ENCODE data around the gene VKORC1L1.
"Not testable (repeated sequence)": the region's sequence is repeated elsewhere in the genome, so short reads cannot be mapped to it uniquely, and the experiment has no call there.

The VKORC1L1 gene

GRCh38 chr7:65872776-65873581, at the start of gene VKORC1L1:
Gene VKORC1L1, plus strand, starts transcription at chr7:65873074. Its CDS starts 298 bp downstream, at chr7:65873372.
- peak within 1 kb of the TSS; percentile 81 for H3K4me3 Mint-ChIP-seq
- H3K4me1 Mint-ChIP-seq (ENCODE audit: low read depth) = peaks cover 7% of the 10 kb centered on the region
- no peaks in the 10 kb centered on the region for H3K27me3 Mint-ChIP-seq (ENCODE audit: low read depth)
- no peaks in the 10 kb centered on the region for H3K9me3 Mint-ChIP-seq
- H3K27ac Mint-ChIP-seq = peak within 1 kb of the TSS; percentile 79
- no peaks in the 10 kb centered on the region for H3K36me3 Mint-ChIP-seq (ENCODE audit: low read depth)

- no peaks in the 10 kb centered on the region for H3K27me3 Mint-ChIP-seq (ENCODE audit: low read depth)
- no peak overlapping the region for H3K4me3 Mint-ChIP-seq
- H3K36me3 Mint-ChIP-seq (ENCODE audit: low read depth) = no peaks in the 10 kb centered on the region
- no peaks in the 10 kb centered on the region for H3K9me3 Mint-ChIP-seq
- H3K27ac Mint-ChIP-seq = no peak overlapping the region
- no peaks in the 10 kb centered on the region for H3K4me1 Mint-ChIP-seq (ENCODE audit: low read depth)
These were observed 45.5 kb upstream of the VKORC1L1 start for GRCh38 chr7:65827366-65827765.

- H3K4me1 Mint-ChIP-seq (ENCODE audit: low read depth) = peaks cover 2% of the 10 kb centered on the region
- no peaks in the 10 kb centered on the region for H3K27me3 Mint-ChIP-seq (ENCODE audit: low read depth)
- H3K27ac Mint-ChIP-seq = no peak overlapping the region
These were observed 40.6 kb upstream of the VKORC1L1 start for GRCh38 chr7:65832281-65832680.

GRCh38 chr7:65836684-65837083, 36.2 kb upstream of the VKORC1L1 start:
- not testable (repeated sequence) for H3K4me1 Mint-ChIP-seq (ENCODE audit: low read depth); H3K27me3 Mint-ChIP-seq (ENCODE audit: low read depth); H3K36me3 Mint-ChIP-seq (ENCODE audit: low read depth); H3K9me3 Mint-ChIP-seq; H3K27ac Mint-ChIP-seq; H3K4me3 Mint-ChIP-seq

More at GRCh38 chr7:65832281-65832680, 40.6 kb upstream of the VKORC1L1 start:
- Mint-ChIP-seq H3K4me3 (no peak overlapping the region), H3K9me3 (no peaks in the 10 kb centered on the region), H3K36me3 (ENCODE audit: low read depth) (no peaks in the 10 kb centered on the region)

- H3K9me3 Mint-ChIP-seq; H3K27me3 Mint-ChIP-seq (ENCODE audit: low read depth); H3K4me3 Mint-ChIP-seq; H3K27ac Mint-ChIP-seq; H3K36me3 Mint-ChIP-seq (ENCODE audit: low read depth); H3K4me1 Mint-ChIP-seq (ENCODE audit: low read depth): not testable (repeated sequence)
These were observed 35.3 kb upstream of the VKORC1L1 start for GRCh38 chr7:65837541-65837956.

- Mint-ChIP-seq H3K4me3 (no peak overlapping the region), H3K4me1 (ENCODE audit: low read depth) (peaks cover 2% of the 10 kb centered on the region), H3K27me3 (ENCODE audit: low read depth) (no peaks in the 10 kb centered on the region), H3K36me3 (ENCODE audit: low read depth) (no peaks in the 10 kb centered on the region), H3K9me3 (no peaks in the 10 kb centered on the region), H3K27ac (no peak overlapping the region)
These were observed 33.0 kb upstream of the VKORC1L1 start for GRCh38 chr7:65839846-65840245.

GRCh38 chr7:65840446-65840845, 32.4 kb upstream of the VKORC1L1 start:
- Mint-ChIP-seq H3K4me1 (ENCODE audit: low read depth) (no peaks in the 10 kb centered on the region), H3K27ac (peak overlapping the region; percentile 35), H3K9me3 (no peaks in the 10 kb centered on the region), H3K36me3 (ENCODE audit: low read depth) (no peaks in the 10 kb centered on the region), H3K27me3 (ENCODE audit: low read depth) (no peaks in the 10 kb centered on the region), H3K4me3 (no peak overlapping the region)

- not testable (repeated sequence) for H3K4me3 Mint-ChIP-seq; H3K4me1 Mint-ChIP-seq (ENCODE audit: low read depth); H3K36me3 Mint-ChIP-seq (ENCODE audit: low read depth); H3K9me3 Mint-ChIP-seq; H3K27ac Mint-ChIP-seq; H3K27me3 Mint-ChIP-seq (ENCODE audit: low read depth)
These were observed 29.3 kb upstream of the VKORC1L1 start for GRCh38 chr7:65843616-65844015.

- no peaks in the 10 kb centered on the region for H3K9me3 Mint-ChIP-seq
- no peak overlapping the region for H3K27ac Mint-ChIP-seq
- no peak overlapping the region for H3K4me3 Mint-ChIP-seq
- H3K4me1 Mint-ChIP-seq (ENCODE audit: low read depth) = no peaks in the 10 kb centered on the region
- no peaks in the 10 kb centered on the region for H3K36me3 Mint-ChIP-seq (ENCODE audit: low read depth)
- no peaks in the 10 kb centered on the region for H3K27me3 Mint-ChIP-seq (ENCODE audit: low read depth)
These were observed 26.8 kb upstream of the VKORC1L1 start for GRCh38 chr7:65846008-65846570.

- not testable (repeated sequence) for H3K27me3 Mint-ChIP-seq (ENCODE audit: low read depth); H3K9me3 Mint-ChIP-seq; H3K4me3 Mint-ChIP-seq; H3K27ac Mint-ChIP-seq; H3K4me1 Mint-ChIP-seq (ENCODE audit: low read depth); H3K36me3 Mint-ChIP-seq (ENCODE audit: low read depth)
These were observed 19.4 kb upstream of the VKORC1L1 start for GRCh38 chr7:65853426-65853825.

GRCh38 chr7:65853892-65854291, 19.0 kb upstream of the VKORC1L1 start:
- not testable (repeated sequence) for H3K27me3 Mint-ChIP-seq (ENCODE audit: low read depth); H3K9me3 Mint-ChIP-seq; H3K4me3 Mint-ChIP-seq; H3K36me3 Mint-ChIP-seq (ENCODE audit: low read depth); H3K27ac Mint-ChIP-seq; H3K4me1 Mint-ChIP-seq (ENCODE audit: low read depth)

- not testable (repeated sequence) for H3K27ac Mint-ChIP-seq; H3K4me3 Mint-ChIP-seq; H3K9me3 Mint-ChIP-seq; H3K27me3 Mint-ChIP-seq (ENCODE audit: low read depth); H3K4me1 Mint-ChIP-seq (ENCODE audit: low read depth); H3K36me3 Mint-ChIP-seq (ENCODE audit: low read depth)
These were observed 15.5 kb upstream of the VKORC1L1 start for GRCh38 chr7:65857321-65857894.

- H3K27me3 Mint-ChIP-seq (ENCODE audit: low read depth); H3K4me1 Mint-ChIP-seq (ENCODE audit: low read depth); H3K27ac Mint-ChIP-seq; H3K4me3 Mint-ChIP-seq; H3K36me3 Mint-ChIP-seq (ENCODE audit: low read depth); H3K9me3 Mint-ChIP-seq: not testable (repeated sequence)
These were observed 14.2 kb upstream of the VKORC1L1 start for GRCh38 chr7:65858660-65859059.

- not testable (repeated sequence) for H3K4me3 Mint-ChIP-seq; H3K36me3 Mint-ChIP-seq (ENCODE audit: low read depth); H3K27ac Mint-ChIP-seq; H3K9me3 Mint-ChIP-seq; H3K27me3 Mint-ChIP-seq (ENCODE audit: low read depth); H3K4me1 Mint-ChIP-seq (ENCODE audit: low read depth)
These were observed 6.6 kb upstream of the VKORC1L1 start for GRCh38 chr7:65866244-65866643.

GRCh38 chr7:65867681-65868080, 5.2 kb upstream of the VKORC1L1 start:
- H3K4me3 Mint-ChIP-seq; H3K9me3 Mint-ChIP-seq; H3K27ac Mint-ChIP-seq; H3K4me1 Mint-ChIP-seq (ENCODE audit: low read depth); H3K36me3 Mint-ChIP-seq (ENCODE audit: low read depth); H3K27me3 Mint-ChIP-seq (ENCODE audit: low read depth): not testable (repeated sequence)
